KOPT-K1 (cell line): ENCODE data around the gene DSCAM.

ENCODE experiments used
- H3K27ac ChIP-seq: fragments of 200-600 bp; sonication (generic); 2 replicates; pipeline ENCODE4 v1.5.1; 2016; ENCODE audit warnings: antibody characterized with exemption, mild to moderate bottlenecking, low read depth, low read length; ENCODE audit not compliant: poor library complexity, severe bottlenecking
- H3K36me3 ChIP-seq: fragments of 200-600 bp; sonication (generic); 2 replicates; pipeline ENCODE4 v1.5.1; 2017; ENCODE audit warnings: antibody characterized with exemption, mild to moderate bottlenecking, low read length, moderate library complexity; ENCODE audit not compliant: insufficient read depth
- H3K9me3 ChIP-seq: fragments of 200-600 bp; sonication (generic); 2 replicates; pipeline ENCODE4 v1.5.1; 2017; ENCODE audit warnings: antibody characterized with exemption, low read length, mild to moderate bottlenecking; ENCODE audit not compliant: insufficient read depth, poor library complexity, severe bottlenecking

Gene DSCAM

DNA sequence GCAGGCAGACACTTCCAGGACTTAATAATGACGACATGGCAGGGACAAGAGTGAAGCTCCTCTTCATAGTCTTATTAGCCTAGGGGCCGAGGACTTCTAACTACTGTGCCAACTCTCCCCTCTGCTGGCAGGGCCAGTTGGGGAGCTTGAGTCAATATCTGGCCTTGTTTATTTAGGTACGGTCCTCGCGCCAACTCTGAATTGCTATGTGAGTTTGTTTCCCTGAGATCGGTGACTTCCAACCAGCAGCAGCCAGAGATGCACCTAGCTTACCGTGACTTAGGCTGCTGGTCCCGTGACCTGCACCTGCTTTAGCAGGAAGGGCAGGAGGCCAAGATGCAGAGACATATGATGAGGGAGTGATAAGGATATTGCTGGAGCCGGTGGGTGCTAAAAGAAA, 528.6 kb downstream of the DSCAM start:
- Histone ChIP-seq H3K36me3 (no peaks in the 10 kb centered on the region), H3K27ac (no peak overlapping the region), H3K9me3 (no peaks in the 10 kb centered on the region)

DNA sequence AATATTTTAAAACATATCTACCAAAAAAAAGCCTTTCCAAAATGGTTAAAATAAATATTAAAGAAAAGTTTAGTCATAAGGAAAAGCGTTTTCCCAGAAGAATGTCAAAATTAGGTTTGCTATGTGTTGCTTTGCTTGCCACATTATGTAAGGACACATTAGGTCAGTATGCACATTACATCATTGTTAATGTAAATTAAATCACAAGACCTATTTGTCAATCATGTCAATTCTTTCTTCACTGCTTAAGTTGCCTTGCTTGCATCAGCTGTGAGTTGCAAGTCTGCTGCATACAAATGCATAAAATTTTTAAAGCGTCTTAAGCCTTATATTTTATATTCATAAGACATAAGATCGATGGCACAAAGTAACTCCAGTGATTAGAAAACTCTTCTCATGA, 530.9 kb downstream of the DSCAM start:
- no peaks in the 10 kb centered on the region for H3K36me3 ChIP-seq
- H3K27ac ChIP-seq, result no peak overlapping the region
- no peaks in the 10 kb centered on the region for H3K9me3 ChIP-seq

DNA sequence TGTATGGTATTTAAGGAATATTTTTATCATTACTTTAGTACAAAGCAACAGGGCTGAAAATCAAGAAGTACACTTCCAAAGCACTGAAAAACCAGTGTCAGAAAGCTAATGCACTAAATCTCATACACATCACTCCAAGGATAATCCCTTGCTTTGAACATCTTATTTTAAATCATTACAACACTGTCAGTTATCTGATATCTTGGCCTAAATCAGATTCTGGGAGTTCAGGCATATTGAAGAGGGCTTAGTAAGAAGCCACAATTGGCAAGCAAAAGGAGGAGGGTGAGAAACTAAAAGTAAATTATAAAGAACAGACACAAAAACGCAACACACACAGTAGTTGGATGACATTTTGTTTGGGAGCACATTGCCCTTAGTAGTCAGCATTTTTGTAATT, 531.3 kb downstream of the DSCAM start:
- Histone ChIP-seq H3K36me3 (no peaks in the 10 kb centered on the region), H3K27ac (no peak overlapping the region), H3K9me3 (no peaks in the 10 kb centered on the region)

DNA sequence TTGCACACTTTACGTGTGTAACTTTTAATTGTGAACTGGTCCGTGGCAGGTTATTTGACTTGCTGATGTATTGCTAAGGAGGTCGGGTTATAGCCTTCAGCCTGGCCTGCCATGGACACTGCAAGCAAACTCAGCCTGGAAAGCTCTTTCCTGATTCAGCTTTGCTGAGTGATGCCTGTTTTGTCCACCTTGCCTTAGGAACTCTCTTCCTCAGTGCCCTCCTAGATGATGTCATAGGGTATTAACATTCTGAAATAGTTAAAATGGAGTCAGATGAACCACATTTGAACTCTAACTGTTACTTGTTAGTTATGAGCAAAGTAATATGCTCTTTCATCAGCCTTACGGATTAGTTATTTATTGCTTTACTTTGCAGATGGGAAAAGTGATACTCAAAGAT, 533.7 kb downstream of the DSCAM start:
- H3K9me3 ChIP-seq, result no peaks in the 10 kb centered on the region
- H3K27ac ChIP-seq, result no peak overlapping the region

DNA sequence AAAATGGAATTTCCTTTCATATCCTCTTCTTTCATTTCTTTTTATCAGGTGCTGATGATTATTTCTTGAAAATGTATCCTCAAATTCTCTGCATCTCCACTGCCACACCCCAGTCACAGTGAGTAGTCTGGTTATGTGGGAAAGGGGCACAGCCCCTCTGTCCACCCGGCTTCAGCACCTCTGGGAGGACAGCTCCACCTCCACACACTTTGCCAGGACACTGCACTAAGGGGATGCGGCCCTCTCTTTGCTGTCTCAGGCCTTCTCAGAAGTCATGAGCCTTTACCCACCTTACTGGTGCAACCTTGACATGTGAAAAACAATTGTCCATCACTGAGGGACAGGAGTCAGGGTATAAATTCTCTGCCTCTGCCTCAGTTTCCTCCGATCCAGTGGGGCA, 546.7 kb downstream of the DSCAM start:
- no peak overlapping the region for H3K27ac ChIP-seq
- no peaks in the 10 kb centered on the region for H3K36me3 ChIP-seq
- no peaks in the 10 kb centered on the region for H3K9me3 ChIP-seq

More for the DNA sequence above, 533.7 kb downstream of the DSCAM start:
- H3K36me3 ChIP-seq, result no peaks in the 10 kb centered on the region

DNA sequence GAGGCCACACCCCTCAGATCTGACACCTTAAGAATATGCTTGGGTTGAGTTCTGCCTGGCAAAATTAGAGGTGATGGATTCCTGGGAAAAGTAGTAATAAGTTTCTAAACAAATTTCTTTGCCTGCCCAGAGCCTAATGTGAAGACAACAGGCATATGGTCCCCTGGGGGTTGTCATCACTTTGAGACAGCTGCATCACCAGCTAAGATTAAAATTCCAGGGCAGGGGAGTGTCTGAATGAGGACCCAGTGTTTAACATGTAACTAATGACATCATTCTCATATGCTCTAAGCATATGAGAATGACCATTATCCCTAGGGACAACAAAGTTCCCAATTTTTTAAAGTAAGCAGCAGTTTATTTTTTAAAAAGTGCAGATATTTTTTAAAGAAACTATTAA, 547.5 kb downstream of the DSCAM start:
- Histone ChIP-seq H3K9me3 (no peaks in the 10 kb centered on the region), H3K27ac (no peak overlapping the region), H3K36me3 (no peaks in the 10 kb centered on the region)

DNA sequence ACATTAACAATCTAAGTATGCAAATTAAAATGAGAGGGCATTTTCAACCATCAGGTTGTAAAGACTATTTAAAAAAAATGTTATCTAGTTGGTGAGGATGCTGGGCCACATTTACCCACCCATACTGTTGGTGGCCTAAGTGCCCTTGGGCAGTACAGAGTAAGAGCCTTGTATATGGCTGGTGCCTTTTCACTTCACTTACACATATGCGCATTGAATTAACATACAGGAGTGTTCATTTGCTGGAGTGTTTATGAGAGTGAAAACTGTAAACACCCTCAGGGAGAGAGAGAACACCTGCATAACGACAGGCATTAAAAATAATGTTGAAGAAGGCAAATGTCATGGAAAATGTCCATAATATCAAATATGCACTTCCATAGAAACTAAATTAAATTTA, 552.6 kb downstream of the DSCAM start:
- no peaks in the 10 kb centered on the region for H3K36me3 ChIP-seq
- H3K9me3 ChIP-seq, result no peaks in the 10 kb centered on the region
- no peak overlapping the region for H3K27ac ChIP-seq

DNA sequence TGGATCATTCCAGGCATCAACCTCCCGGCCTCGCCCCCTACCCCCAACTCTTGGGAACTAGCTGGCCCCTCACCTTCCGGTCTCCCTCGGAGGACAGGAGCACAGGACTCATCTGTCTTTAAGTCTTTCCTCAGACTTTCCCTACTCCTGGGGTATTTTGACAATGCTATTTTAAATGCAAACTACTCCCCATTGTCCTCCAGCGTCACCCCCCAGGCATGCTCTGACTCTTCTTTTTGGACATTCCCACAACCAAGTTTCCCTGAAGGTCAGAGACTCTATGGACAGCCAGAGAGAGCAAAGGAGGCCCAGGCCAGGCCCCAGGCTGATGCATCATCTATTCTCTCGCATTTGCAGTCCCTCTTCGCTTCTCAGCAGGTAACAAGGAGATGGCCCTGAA, 555.4 kb downstream of the DSCAM start:
- Histone ChIP-seq H3K9me3 (no peaks in the 10 kb centered on the region), H3K27ac (no peak overlapping the region), H3K36me3 (no peaks in the 10 kb centered on the region)

DNA sequence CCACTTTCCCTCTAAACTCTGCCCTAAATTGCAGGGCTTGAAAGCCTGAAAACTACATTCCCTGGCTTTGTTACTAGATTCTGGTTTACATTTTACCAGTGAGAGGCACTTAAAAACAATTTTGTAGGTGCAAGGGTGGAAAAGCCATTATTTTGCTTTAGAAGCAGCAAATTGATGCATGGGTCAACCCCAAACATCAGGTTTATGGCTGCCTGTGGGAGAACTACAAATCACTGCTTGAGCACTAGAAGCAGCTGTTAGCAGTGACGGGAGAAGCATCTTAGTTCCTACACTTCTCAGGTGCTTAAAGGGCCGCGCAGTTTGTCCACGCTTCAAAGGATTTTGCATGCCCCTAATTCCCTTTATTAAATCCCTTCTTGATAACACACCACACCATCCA, 562.5 kb downstream of the DSCAM start:
- H3K36me3 ChIP-seq, result no peaks in the 10 kb centered on the region
- no peaks in the 10 kb centered on the region for H3K9me3 ChIP-seq
- no peak overlapping the region for H3K27ac ChIP-seq

DNA sequence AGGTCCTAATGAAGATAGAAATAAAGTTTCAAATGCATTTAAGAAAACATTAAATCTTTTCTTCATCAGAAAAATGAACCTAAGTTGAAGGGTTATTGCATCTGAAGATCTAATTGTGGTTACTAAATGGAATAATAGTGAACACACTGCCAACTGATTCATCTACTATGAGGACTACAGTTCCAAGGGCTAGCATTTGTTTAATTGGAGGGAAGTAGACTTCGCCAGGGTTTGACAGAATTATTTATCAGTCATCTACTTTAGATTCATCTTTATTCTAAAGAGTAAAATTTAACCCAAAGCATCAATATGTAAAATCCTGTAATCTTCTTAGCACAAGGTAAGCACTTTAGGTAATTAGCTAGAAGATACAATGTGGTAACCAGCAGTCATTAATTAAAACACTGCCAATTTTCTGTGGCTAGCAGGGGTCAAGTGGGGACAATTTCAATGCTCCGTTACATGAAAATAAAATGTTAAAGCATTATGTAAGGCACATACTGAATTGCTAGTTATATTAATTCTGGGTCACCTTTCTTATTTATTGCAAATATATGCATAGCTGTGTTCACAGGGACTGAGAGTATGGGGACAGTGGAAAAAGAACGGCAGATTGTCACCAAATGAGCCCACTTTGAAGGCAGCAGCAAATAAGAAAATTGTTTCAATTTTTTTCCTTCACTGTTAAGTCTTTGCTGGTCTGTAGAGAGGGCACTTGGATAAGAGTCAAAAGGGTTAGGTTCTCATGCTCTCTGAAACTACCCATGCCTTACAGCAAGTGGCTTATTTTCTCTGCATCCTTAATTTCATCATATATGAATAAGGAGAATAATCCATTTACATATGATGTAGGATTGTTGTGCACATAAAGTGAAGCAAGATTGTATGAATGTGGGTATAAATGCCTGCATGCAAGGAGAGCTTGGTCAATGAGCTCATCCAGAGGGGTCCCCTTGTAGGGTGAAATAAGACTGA, 563.8 kb downstream of the DSCAM start:
- Histone ChIP-seq H3K27ac (no peak overlapping the region), H3K36me3 (no peaks in the 10 kb centered on the region), H3K9me3 (no peaks in the 10 kb centered on the region)

DNA sequence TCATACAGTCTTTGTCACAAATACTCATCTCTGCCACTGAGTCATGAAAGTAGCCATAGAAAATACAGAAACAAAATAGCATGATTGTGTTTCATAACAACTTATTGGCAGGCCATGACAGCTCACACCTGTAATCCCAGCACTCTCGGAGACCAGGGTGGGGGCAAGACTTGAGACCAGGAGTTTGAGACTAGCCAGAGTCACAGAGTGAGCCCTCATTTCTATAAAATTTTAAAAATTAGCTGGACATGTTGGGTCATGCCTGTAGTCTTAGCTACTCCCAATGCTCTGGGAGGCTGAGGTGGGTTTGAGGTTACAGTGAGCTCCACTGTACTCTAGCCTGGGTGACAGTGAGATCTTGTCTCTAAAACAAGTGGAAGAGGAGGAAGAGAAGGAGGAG, 568.6 kb downstream of the DSCAM start:
- Histone ChIP-seq H3K9me3 (no peaks in the 10 kb centered on the region), H3K36me3 (no peaks in the 10 kb centered on the region), H3K27ac (no peak overlapping the region)

DNA sequence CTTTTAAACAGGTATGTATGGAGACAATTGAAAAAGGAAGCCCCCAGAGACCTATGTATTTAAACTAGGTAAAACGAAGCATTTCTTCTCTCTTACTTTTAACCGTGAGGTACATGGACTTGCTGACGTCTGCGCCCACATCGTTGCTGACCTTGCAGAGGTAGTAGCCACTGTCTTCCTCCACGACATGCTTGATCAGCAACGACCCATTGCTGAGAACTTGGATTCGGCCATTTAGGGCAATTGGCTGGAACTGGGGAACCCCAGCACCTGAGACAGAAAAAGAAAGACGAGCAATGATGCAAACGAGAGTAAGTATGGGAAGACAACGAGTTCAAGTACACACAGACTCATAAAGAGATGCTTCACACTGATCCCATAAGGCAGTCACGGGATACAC, 571.0 kb downstream of the DSCAM start:
- Histone ChIP-seq H3K36me3 (no peaks in the 10 kb centered on the region), H3K27ac (no peak overlapping the region), H3K9me3 (no peaks in the 10 kb centered on the region)

DNA sequence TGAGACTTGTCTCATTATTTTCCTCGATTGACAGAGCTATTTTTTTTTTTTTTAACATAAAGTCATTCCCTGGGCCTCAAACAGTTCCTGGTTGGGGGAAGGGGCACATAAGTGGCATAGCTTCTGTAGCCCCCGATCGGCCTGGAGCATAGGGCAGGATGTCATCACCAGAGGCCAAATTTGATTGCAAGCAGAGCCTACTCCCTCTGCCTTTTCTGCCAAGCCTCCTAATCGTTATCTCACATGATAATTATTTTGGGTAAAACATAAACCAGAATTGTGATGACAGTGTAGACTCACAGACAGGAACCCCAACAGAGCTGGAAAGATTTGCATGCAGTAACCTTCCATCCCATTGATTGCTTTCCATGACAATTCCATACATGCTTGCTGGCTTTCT, 574.9 kb downstream of the DSCAM start:
- Histone ChIP-seq H3K36me3 (no peaks in the 10 kb centered on the region), H3K27ac (no peak overlapping the region), H3K9me3 (no peaks in the 10 kb centered on the region)

DNA sequence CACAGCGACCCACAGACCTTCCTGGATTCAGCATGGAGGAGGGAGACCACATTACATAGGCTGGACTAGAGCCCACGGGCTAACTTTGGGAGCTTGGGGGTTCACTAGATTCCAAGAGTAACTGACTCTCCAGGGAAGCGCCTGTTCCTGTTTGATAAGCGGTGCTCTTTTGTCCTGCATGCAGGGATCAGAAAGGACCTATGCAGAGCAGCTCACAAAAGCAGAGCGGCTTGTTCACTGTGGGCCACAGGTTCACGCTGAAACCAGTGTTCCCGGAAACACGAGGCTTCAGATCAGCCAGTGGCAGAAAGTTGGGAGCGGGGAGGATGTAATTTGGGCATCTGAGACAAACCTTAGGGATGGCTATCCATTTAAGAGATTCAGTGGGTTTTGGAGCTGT, 575.8 kb downstream of the DSCAM start:
- no peaks in the 10 kb centered on the region for H3K36me3 ChIP-seq
- H3K9me3 ChIP-seq, result no peaks in the 10 kb centered on the region
- no peak overlapping the region for H3K27ac ChIP-seq

DNA sequence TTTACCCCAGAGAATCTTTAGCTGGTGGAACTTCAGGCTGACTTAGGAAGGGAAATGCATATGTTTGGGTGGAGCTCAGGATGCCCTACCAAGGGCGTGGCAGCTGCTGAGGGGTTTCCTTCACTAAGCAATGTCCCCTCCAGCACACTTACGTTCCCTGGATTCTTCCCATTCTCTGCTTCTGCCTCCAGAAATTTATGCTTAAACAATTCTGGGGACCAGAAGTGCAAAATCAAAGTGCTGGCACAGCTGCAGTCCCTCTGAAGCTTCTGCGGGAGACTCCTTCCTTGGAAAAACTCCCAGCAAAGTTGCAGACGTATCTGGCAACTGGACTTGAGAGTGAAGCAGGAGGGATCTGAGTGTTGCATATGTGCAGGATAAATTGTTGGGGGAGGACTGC, 576.9 kb downstream of the DSCAM start:
- Histone ChIP-seq H3K36me3 (no peaks in the 10 kb centered on the region), H3K27ac (no peak overlapping the region), H3K9me3 (no peaks in the 10 kb centered on the region)

DNA sequence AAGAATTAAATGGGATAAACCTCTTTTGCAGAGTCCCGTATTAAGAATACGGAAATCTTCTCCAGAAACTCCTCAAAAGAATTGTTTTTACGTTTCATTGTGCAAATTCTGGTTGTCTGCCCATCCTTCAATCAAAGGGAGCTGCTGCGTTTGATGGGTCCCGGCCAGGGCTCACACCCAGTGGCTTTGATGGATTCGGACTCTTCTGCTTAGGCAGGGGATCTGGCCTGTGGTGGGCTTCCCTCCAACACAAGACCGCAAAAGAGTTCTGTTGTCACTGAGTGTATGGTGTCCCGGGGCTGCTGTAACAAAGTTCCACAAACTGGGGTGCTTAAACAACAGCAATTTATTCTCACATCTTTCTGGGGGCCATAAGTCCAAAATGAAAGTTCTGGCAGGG, 577.7 kb downstream of the DSCAM start:
- no peaks in the 10 kb centered on the region for H3K36me3 ChIP-seq
- H3K9me3 ChIP-seq, result no peaks in the 10 kb centered on the region
- no peak overlapping the region for H3K27ac ChIP-seq
